IPS-20b (cell line): ENCODE results near the gene SPATA6.

Experiments
- H3K27ac ChIP-seq: one replicate; pipeline ENCODE4 v1.5.1; 2013; ENCODE audit warnings: low read length
- H3K27me3 ChIP-seq: 2 replicates; pipeline ENCODE4 v1.6.1; 2013; ENCODE audit warnings: mild to moderate bottlenecking, low read length, inconsistent platforms; ENCODE audit not compliant: insufficient read depth
- H3K36me3 ChIP-seq: 2 replicates; pipeline ENCODE4 v1.6.1; 2013; ENCODE audit warnings: low read depth, mild to moderate bottlenecking, inconsistent platforms, low read length, moderate library complexity; ENCODE audit not compliant: insufficient read depth
- H3K4me1 ChIP-seq: 2 replicates; pipeline ENCODE4 v1.6.1; 2013; ENCODE audit warnings: mild to moderate bottlenecking, control low read depth, inconsistent platforms, low read length, moderate library complexity; ENCODE audit not compliant: insufficient read depth
- H3K4me3 ChIP-seq: 2 replicates; pipeline ENCODE4 v1.5.1; 2013; ENCODE audit warnings: mild to moderate bottlenecking, low read length, inconsistent platforms
- H3K9ac ChIP-seq: 2 replicates; pipeline ENCODE4 v1.6.1; 2013; ENCODE audit warnings: low read depth, mild to moderate bottlenecking, inconsistent platforms, low read length, moderate library complexity
- H3K9me3 ChIP-seq: 2 replicates; pipeline ENCODE4 v1.6.1; 2013; ENCODE audit warnings: mild to moderate bottlenecking, low read depth, low read length, inconsistent platforms; ENCODE audit not compliant: insufficient read depth

SPATA6 gene

GRCh38 chr1:48248356-48248755 lies 223.6 kb downstream of the SPATA6 start:
- Histone ChIP-seq H3K9me3 (no peaks in the 10 kb centered on the region), H3K27ac (no peak overlapping the region), H3K9ac (no peak overlapping the region), H3K27me3 (no peaks in the 10 kb centered on the region), H3K4me3 (no peak overlapping the region), H3K36me3 (no peaks in the 10 kb centered on the region), H3K4me1 (no peaks in the 10 kb centered on the region)

GRCh38 chr1:48246727-48247126 lies 225.3 kb downstream of the SPATA6 start:
- H3K9ac ChIP-seq = no peak overlapping the region
- no peaks in the 10 kb centered on the region for H3K9me3 ChIP-seq
- no peaks in the 10 kb centered on the region for H3K27me3 ChIP-seq
- H3K27ac ChIP-seq = no peak overlapping the region
- H3K36me3 ChIP-seq = no peaks in the 10 kb centered on the region
- H3K4me1 ChIP-seq = no peaks in the 10 kb centered on the region; the same call in 1 of the 2 replicates
- no peak overlapping the region for H3K4me3 ChIP-seq
